PC-3 (cell line): ENCODE data around the gene ATP1A2. TPM values are rescaled to one million over a fixed set of nuclear protein-coding genes. Genes with fewer than 3 reads are reported as not detected.

Source experiments
- ATAC-seq: fragments of 200-7000 bp; cut with Tn5 transposase; 2 replicates; pipeline ENCODE4 v1.9.1; 2020; ENCODE audit warnings: mild to moderate bottlenecking, moderate library complexity
- BruUV-seq: library from RNA; stranded (reverse); fragments of 400-500 nt; replicated peaks from 2 replicates; lab custom pipeline; 2021; lab: Mats Ljungman, UMichigan
- CTCF ChIA-PET: fragments of 300-600 bp; sonication (Branson Sonifier 250); formaldehyde crosslinking; loops from one replicate; lab custom pipeline; 2022; ENCODE audit warnings: antibody characterized with exemption; lab: Charles Lee
- POLR2A ChIA-PET: fragments of 300-600 bp; sonication (Branson Sonifier 250); formaldehyde crosslinking; loops from one replicate; lab custom pipeline; 2022; ENCODE audit warnings: antibody characterized with exemption; ENCODE audit not compliant: unreplicated experiment; lab: Charles Lee
- DNase-seq: peaks from one replicate; pipeline ENCODE4 v3.0.0-alpha.2; 2015
- H2AFZ ChIP-seq: fragments of 300-600 bp; sonication (generic); 2 replicates; pipeline ENCODE4 v1.6.0; 2016; ENCODE audit warnings: antibody characterized with exemption, low read length
- H3F3A ChIP-seq: fragments of 300-600 bp; sonication (generic); one replicate; pipeline ENCODE4 v1.6.0; 2017; ENCODE audit warnings: antibody characterized with exemption, low read length, control low read depth, mild to moderate bottlenecking; ENCODE audit not compliant: unreplicated experiment
- H3K27ac ChIP-seq: fragments of 300-600 bp; sonication (generic); 2 replicates; pipeline ENCODE4 v1.5.1; 2016; ENCODE audit warnings: mild to moderate bottlenecking, low read length
- H3K27me3 ChIP-seq: fragments of 300-600 bp; sonication (generic); 2 replicates; pipeline ENCODE4 v1.6.1; 2016; ENCODE audit warnings: low read length, mixed read lengths
- H3K36me3 ChIP-seq: fragments of 300-600 bp; sonication (generic); 2 replicates; pipeline ENCODE4 v1.6.1; 2016; ENCODE audit warnings: low read depth, mixed run types, low read length, mixed read lengths
- H3K4me1 ChIP-seq: fragments of 300-600 bp; sonication (generic); 2 replicates; pipeline ENCODE4 v1.5.1; 2016; ENCODE audit warnings: low read length; ENCODE audit not compliant: insufficient read depth
- H3K4me2 ChIP-seq: fragments of 300-600 bp; sonication (generic); 2 replicates; pipeline ENCODE4 v1.6.0; 2016; ENCODE audit warnings: low read length
- H3K4me3 ChIP-seq: fragments of 300-600 bp; sonication (generic); 2 replicates; pipeline ENCODE4 v1.5.1; 2016; ENCODE audit warnings: mild to moderate bottlenecking, low read length, mixed read lengths
- H3K79me2 ChIP-seq: fragments of 300-600 bp; sonication (generic); 2 replicates; pipeline ENCODE4 v1.6.1; 2017; ENCODE audit warnings: low read length, mixed read lengths
- H3K9ac ChIP-seq: fragments of 300-600 bp; sonication (generic); 2 replicates; pipeline ENCODE4 v1.6.0; 2016; ENCODE audit warnings: mild to moderate bottlenecking, low read length
- H3K9me2 ChIP-seq: fragments of 300-600 bp; sonication (generic); replicated peaks from 2 replicates; pipeline ENCODE4 v1.6.1; 2016; ENCODE audit warnings: mixed run types, low read length, mixed read lengths
- H3K9me3 ChIP-seq: fragments of 300-600 bp; sonication (generic); 2 replicates; pipeline ENCODE4 v1.6.1; 2016; ENCODE audit warnings: low read length, mixed read lengths
- H4K20me1 ChIP-seq: fragments of 300-600 bp; sonication (generic); 2 replicates; pipeline ENCODE4 v1.6.1; 2016; ENCODE audit warnings: low read length, mixed read lengths
- EZH2 ChIP-seq: fragments of 300-600 bp; sonication (generic); IDR thresholded peaks from one replicate; pipeline ENCODE4 v1.6.1; 2017; ENCODE audit warnings: antibody characterized with exemption, mild to moderate bottlenecking, low read length; ENCODE audit not compliant: unreplicated experiment
- EZH2phosphoT487 ChIP-seq: fragments of 300-600 bp; sonication (generic); IDR thresholded peaks from 2 replicates; pipeline ENCODE4 v1.6.1; 2018; ENCODE audit warnings: mild to moderate bottlenecking, antibody characterized with exemption, low read length, borderline replicate concordance
- intact Hi-C: fragments of 100-400 bp; cut with micrococcal nuclease; formaldehyde crosslinking; loops from 2 replicates; pipeline ENCODE4 v1.9.0; 2023
- total RNA-seq: library from RNA; depleted of rRNA; stranded (reverse); fragments of >200 nt; gene quantifications from 2 replicates; pipeline ENCODE4 v1.2.3, GENCODE V29; 2014
- TF ChIP-seq, protein P1 (sequence below): fragments of 300-600 bp; sonication (generic); conservative IDR thresholded peaks from 2 replicates; pipeline ENCODE4 v1.5.1; 2017; ENCODE audit warnings: antibody characterized with exemption, low read depth, mild to moderate bottlenecking, low read length

The ATP1A2 gene
- total RNA-seq, 1 experiment from 2014 or later, result not detected

- DNase-seq, result no peak
- Histone ChIP-seq H3K27ac (no peak overlapping the region), H3K9me3 (no peaks in the 10 kb centered on the region), H3K9ac (no peak overlapping the region), H3K4me3 (no peak overlapping the region), H4K20me1 (no peaks in the 10 kb centered on the region), H3K36me3 (no peaks in the 10 kb centered on the region), H2AFZ (no peak overlapping the region), H3K4me2 (no peak overlapping the region), H3F3A (no peaks in the 10 kb centered on the region), H3K4me1 (peaks cover 22% of the 10 kb centered on the region), H3K27me3 (no peaks in the 10 kb centered on the region), H3K9me2 (no peaks in the 10 kb centered on the region), H3K79me2 (no peaks in the 10 kb centered on the region)
- no peak for ATAC-seq
- TF ChIP-seq EZH2 (no peak), EZH2phosphoT487 (no peak)
- TF ChIP-seq, protein P1, sequence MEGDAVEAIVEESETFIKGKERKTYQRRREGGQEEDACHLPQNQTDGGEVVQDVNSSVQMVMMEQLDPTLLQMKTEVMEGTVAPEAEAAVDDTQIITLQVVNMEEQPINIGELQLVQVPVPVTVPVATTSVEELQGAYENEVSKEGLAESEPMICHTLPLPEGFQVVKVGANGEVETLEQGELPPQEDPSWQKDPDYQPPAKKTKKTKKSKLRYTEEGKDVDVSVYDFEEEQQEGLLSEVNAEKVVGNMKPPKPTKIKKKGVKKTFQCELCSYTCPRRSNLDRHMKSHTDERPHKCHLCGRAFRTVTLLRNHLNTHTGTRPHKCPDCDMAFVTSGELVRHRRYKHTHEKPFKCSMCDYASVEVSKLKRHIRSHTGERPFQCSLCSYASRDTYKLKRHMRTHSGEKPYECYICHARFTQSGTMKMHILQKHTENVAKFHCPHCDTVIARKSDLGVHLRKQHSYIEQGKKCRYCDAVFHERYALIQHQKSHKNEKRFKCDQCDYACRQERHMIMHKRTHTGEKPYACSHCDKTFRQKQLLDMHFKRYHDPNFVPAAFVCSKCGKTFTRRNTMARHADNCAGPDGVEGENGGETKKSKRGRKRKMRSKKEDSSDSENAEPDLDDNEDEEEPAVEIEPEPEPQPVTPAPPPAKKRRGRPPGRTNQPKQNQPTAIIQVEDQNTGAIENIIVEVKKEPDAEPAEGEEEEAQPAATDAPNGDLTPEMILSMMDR, result no peak
- intact Hi-C loops, result loop anchor here (1.0 kb wide), 1 partner anchor 62 kb away; no protein-coding TSS in a partner anchor
- no TSS peak for BruUV-seq
- CTCF ChIA-PET, result no interaction called here
- POLR2A ChIA-PET, result no interaction called here
Measured at GRCh38 chr1:160162931-160163330, 47.4 kb downstream of the ATP1A2 start.

DNA sequence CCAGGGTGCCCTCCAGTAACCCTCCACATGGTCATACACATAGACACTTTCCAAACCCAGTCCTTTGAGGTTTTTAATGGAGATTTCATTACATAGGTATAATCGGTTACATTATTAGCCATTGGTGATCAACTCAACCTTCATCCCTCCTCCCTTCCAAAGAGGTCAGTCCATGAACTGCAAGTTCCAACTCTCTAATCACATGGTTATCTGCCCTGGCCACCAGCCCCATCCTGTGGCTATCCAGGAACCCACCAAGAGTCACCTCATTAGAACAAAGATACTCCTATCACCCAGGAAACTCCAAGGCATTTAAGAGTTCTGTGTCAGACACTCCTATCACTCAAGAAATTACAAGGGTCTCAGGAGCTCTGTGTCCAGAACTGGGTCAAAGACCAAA is 48.1 kb downstream of the ATP1A2 start:
- peak; percentile 23 for DNase-seq
- TF ChIP-seq EZH2phosphoT487 (no peak), EZH2 (no peak)
- TF ChIP-seq, protein P1, result peak; percentile 48

DNA sequence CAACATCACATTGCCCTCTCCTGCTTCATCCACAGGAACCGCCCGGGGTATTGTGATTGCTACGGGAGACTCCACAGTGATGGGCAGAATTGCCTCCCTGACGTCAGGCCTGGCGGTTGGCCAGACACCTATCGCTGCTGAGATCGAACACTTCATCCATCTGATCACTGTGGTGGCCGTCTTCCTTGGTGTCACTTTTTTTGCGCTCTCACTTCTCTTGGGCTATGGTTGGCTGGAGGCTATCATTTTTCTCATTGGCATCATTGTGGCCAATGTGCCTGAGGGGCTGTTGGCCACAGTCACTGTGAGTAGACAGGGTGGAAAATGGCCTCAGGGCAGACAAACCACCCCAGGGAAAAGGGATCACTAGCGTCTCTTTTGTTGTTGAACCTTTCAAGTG is 48.6 kb downstream of the ATP1A2 start:
- ChIA-PET CTCF (no interaction called here), POLR2A (no interaction called here)
- BruUV-seq, result no TSS peak
- Histone ChIP-seq H3K79me2 (no peaks in the 10 kb centered on the region), H3F3A (no peaks in the 10 kb centered on the region), H4K20me1 (no peaks in the 10 kb centered on the region), H3K9ac (no peak overlapping the region), H3K27me3 (no peaks in the 10 kb centered on the region), H3K36me3 (no peaks in the 10 kb centered on the region), H3K9me3 (no peaks in the 10 kb centered on the region), H3K27ac (no peak overlapping the region), H3K4me1 (peaks cover 21% of the 10 kb centered on the region), H2AFZ (no peak overlapping the region), H3K4me2 (no peak overlapping the region), H3K9me2 (no peaks in the 10 kb centered on the region), H3K4me3 (no peak overlapping the region)
- no peak for TF ChIP-seq EZH2phosphoT487
- TF ChIP-seq, protein P1, result no peak
- TF ChIP-seq EZH2, result no peak
- intact Hi-C loops, result no loop called here
- DNase-seq (no peak), ATAC-seq (no peak)

More for the DNA sequence above, 48.1 kb downstream of the ATP1A2 start:
- Histone ChIP-seq H3K9ac (no peak overlapping the region), H4K20me1 (no peaks in the 10 kb centered on the region), H3K4me1 (peaks cover 22% of the 10 kb centered on the region), H3K27me3 (no peaks in the 10 kb centered on the region), H3K79me2 (no peaks in the 10 kb centered on the region), H3K4me3 (no peak overlapping the region), H3F3A (no peaks in the 10 kb centered on the region), H3K9me3 (no peaks in the 10 kb centered on the region), H2AFZ (no peak overlapping the region), H3K9me2 (no peaks in the 10 kb centered on the region), H3K27ac (no peak overlapping the region), H3K36me3 (no peaks in the 10 kb centered on the region), H3K4me2 (no peak overlapping the region)
- ChIA-PET CTCF (no interaction called here), POLR2A (no interaction called here)
- intact Hi-C loops, result loop anchor here (1.0 kb wide), 1 partner anchor 62 kb away; no protein-coding TSS in a partner anchor
- BruUV-seq, result no TSS peak
- no peak; the same call in 1 of the 2 replicates for ATAC-seq
